C4-2B (cell line): ENCODE measurements around the gene RXRA.

ENCODE experiments used
- ZFX ChIP-seq: fragments of 450-650 bp; IDR thresholded peaks from 2 replicates; pipeline ENCODE4 v1.6.1; 2017
- TF ChIP-seq, protein P1 (sequence below): fragments of 450-650 bp; conservative IDR thresholded peaks from 2 replicates; pipeline ENCODE4 v1.5.1; 2017; ENCODE audit warnings: mild to moderate bottlenecking

DNA sequence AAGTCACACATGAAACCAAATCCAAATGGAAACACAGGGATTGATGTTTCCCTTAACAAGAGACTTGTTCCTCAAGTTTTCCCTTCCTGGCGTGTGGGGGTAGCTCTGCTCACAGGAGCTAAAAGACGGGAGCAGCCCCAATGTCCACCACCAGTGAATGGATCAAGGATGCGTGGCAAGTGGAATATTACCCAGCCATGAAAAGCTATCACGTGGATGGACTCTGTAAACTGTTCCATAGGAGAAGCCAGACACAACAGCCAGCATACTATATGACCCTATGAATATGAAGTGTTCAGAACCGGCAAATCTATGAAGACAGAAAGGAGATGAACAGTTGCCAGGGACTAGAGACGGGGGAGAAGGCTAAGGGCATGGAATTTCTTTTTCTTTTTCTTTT is 28.3 kb upstream of the RXRA start:
- TF ChIP-seq, protein P1, sequence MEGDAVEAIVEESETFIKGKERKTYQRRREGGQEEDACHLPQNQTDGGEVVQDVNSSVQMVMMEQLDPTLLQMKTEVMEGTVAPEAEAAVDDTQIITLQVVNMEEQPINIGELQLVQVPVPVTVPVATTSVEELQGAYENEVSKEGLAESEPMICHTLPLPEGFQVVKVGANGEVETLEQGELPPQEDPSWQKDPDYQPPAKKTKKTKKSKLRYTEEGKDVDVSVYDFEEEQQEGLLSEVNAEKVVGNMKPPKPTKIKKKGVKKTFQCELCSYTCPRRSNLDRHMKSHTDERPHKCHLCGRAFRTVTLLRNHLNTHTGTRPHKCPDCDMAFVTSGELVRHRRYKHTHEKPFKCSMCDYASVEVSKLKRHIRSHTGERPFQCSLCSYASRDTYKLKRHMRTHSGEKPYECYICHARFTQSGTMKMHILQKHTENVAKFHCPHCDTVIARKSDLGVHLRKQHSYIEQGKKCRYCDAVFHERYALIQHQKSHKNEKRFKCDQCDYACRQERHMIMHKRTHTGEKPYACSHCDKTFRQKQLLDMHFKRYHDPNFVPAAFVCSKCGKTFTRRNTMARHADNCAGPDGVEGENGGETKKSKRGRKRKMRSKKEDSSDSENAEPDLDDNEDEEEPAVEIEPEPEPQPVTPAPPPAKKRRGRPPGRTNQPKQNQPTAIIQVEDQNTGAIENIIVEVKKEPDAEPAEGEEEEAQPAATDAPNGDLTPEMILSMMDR, result no peak
- TF ChIP-seq ZFX, result no peak
